GM23248 (cell line): ENCODE data around the gene CFAP65. TPM values are rescaled to one million over a fixed set of nuclear protein-coding genes. Genes with fewer than 3 reads are reported as not detected.

Source experiments
- DNase-seq: peaks from one replicate; pipeline ENCODE4 v3.0.0-alpha.2; 2015
- H2AFZ ChIP-seq: fragments of 200-600 bp; sonication (generic); 2 replicates; pipeline ENCODE4 v1.6.1; 2016; ENCODE audit warnings: antibody characterized with exemption
- H3F3A ChIP-seq: fragments of 200-600 bp; sonication (generic); 2 replicates; pipeline ENCODE4 v1.6.1; 2016; ENCODE audit warnings: mild to moderate bottlenecking, antibody characterized with exemption, mixed run types; ENCODE audit not compliant: insufficient read depth
- H3K27ac ChIP-seq: fragments of 200-600 bp; sonication (generic); 2 replicates; pipeline ENCODE4 v1.5.1; 2016; ENCODE audit warnings: mild to moderate bottlenecking
- H3K27me3 ChIP-seq: fragments of 200-600 bp; sonication (generic); replicated peaks from 2 replicates; pipeline ENCODE4 v1.6.1; 2016; ENCODE audit warnings: mild to moderate bottlenecking; ENCODE audit not compliant: insufficient read depth
- H3K36me3 ChIP-seq: fragments of 200-600 bp; sonication (generic); 2 replicates; pipeline ENCODE4 v1.6.1; 2016; ENCODE audit warnings: low read depth, mild to moderate bottlenecking
- H3K4me1 ChIP-seq: fragments of 200-600 bp; sonication (generic); 2 replicates; pipeline ENCODE4 v1.6.1; 2016; ENCODE audit warnings: mild to moderate bottlenecking; ENCODE audit not compliant: insufficient read depth
- H3K4me2 ChIP-seq: fragments of 200-600 bp; sonication (generic); one replicate; pipeline ENCODE4 v1.6.1; 2016; ENCODE audit warnings: mild to moderate bottlenecking; ENCODE audit not compliant: unreplicated experiment
- H3K4me3 ChIP-seq: fragments of 200-600 bp; sonication (generic); 2 replicates; pipeline ENCODE4 v1.5.1; 2016; ENCODE audit warnings: mild to moderate bottlenecking
- H3K79me2 ChIP-seq: fragments of 200-600 bp; sonication (generic); 2 replicates; pipeline ENCODE4 v1.6.1; 2016; ENCODE audit warnings: mild to moderate bottlenecking; ENCODE audit not compliant: insufficient read depth
- H3K9ac ChIP-seq: fragments of 200-600 bp; sonication (generic); 2 replicates; pipeline ENCODE4 v1.6.1; 2016; ENCODE audit warnings: mild to moderate bottlenecking
- H3K9me2 ChIP-seq: fragments of 200-600 bp; sonication (generic); 2 replicates; pipeline ENCODE4 v1.6.1; 2016; ENCODE audit warnings: mixed run types, mild to moderate bottlenecking, moderate library complexity; ENCODE audit not compliant: insufficient read depth
- H3K9me3 ChIP-seq: fragments of 200-600 bp; sonication (generic); one replicate; pipeline ENCODE4 v1.6.1; 2017; ENCODE audit warnings: low read depth
- H4K20me1 ChIP-seq: fragments of 200-600 bp; sonication (generic); 2 replicates; pipeline ENCODE4 v1.6.0; 2016; ENCODE audit not compliant: insufficient read depth
- EZH2 ChIP-seq: fragments of 200-600 bp; sonication (generic); IDR thresholded peaks from 2 replicates; pipeline ENCODE4 v1.6.1; 2018; ENCODE audit warnings: antibody characterized with exemption, mild to moderate bottlenecking; ENCODE audit not compliant: insufficient read depth, poor library complexity, severe bottlenecking
- EZH2phosphoT487 ChIP-seq: fragments of 200-600 bp; sonication (generic); IDR thresholded peaks from 2 replicates; pipeline ENCODE4 v1.6.1; 2018; ENCODE audit warnings: antibody characterized with exemption, moderate library complexity, mild to moderate bottlenecking, low read depth; ENCODE audit not compliant: insufficient read depth
- WGBS, 2 experiments: methylation state at CpG; one replicate each; pipeline ENCODE4 v1.1.6; 2015 to 2017; ENCODE audit warnings: low lambda C conversion rate in 2 of 2, low coverage in 1 of 2; ENCODE audit errors: missing lambda C conversion rate in 2 of 2; 5-methylcytosine and 5-hydroxymethylcytosine counted together
- in situ Hi-C: fragments of 300-500 bp; cut with MboI; formaldehyde crosslinking; loops from 2 replicates; pipeline ENCODE4 v1.15.0; 2020
- polyA plus RNA-seq: library from polyadenylated mRNA; unstranded; fragments of >200 nt; fragmentation: Nextera tagmentation; extraction: Ambion mirVana; gene quantifications from 2 replicates; pipeline ENCODE4 v1.2.1, GENCODE V29; 2016
- total RNA-seq: library from RNA; depleted of rRNA; stranded (reverse); fragments of >200 nt; shearing (Covaris generic); gene quantifications from 2 replicates; pipeline ENCODE4 v1.2.3, GENCODE V29; 2014

Gene CFAP65
- total and polyA plus RNA-seq, 2 experiments from 2014 or later: 0.08 TPM; not detected in 1

DNA sequence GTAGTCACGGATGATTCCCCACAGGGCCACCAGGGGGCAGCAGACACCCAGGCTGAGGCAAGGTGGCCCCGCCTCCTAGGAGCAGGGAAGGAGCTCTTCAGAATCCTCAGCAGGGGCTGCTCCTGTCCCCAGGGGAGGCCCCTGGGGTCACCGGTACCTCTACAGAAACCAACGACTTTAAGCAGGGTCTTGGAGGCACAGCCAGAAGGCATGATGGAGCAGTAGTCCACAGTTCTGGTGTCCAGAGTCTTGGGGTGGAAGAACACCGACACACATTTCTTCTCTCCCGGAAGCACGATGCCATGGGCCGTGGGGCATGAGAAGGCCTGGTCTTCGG lies 11.5 kb downstream of the CFAP65 start:
- in situ Hi-C loops: no loop called here
- no peaks in the 10 kb centered on the region for H4K20me1 ChIP-seq
- DNase-seq: peak; percentile 80
- no peaks in the 10 kb centered on the region for H3K36me3 ChIP-seq
- H2AFZ ChIP-seq: no peak overlapping the region
- TF ChIP-seq EZH2: no peak
- TF ChIP-seq EZH2phosphoT487: no peak
- no peaks in the 10 kb centered on the region for H3K79me2 ChIP-seq
- H3K9ac ChIP-seq: no peak overlapping the region
- no peak overlapping the region for H3K4me2 ChIP-seq
- WGBS, 2 experiments: 30 to 34% methylated on average over 9 of the region's 9 CpGs
- no peak overlapping the region for H3K27ac ChIP-seq
- no peaks in the 10 kb centered on the region for H3K9me2 ChIP-seq
- H3K9me3 ChIP-seq: no peaks in the 10 kb centered on the region
- H3K4me3 ChIP-seq: no peak overlapping the region
- H3K4me1 ChIP-seq: no peaks in the 10 kb centered on the region
- H3F3A ChIP-seq: no peaks in the 10 kb centered on the region
- peaks cover 44% of the 10 kb centered on the region for H3K27me3 ChIP-seq

DNA sequence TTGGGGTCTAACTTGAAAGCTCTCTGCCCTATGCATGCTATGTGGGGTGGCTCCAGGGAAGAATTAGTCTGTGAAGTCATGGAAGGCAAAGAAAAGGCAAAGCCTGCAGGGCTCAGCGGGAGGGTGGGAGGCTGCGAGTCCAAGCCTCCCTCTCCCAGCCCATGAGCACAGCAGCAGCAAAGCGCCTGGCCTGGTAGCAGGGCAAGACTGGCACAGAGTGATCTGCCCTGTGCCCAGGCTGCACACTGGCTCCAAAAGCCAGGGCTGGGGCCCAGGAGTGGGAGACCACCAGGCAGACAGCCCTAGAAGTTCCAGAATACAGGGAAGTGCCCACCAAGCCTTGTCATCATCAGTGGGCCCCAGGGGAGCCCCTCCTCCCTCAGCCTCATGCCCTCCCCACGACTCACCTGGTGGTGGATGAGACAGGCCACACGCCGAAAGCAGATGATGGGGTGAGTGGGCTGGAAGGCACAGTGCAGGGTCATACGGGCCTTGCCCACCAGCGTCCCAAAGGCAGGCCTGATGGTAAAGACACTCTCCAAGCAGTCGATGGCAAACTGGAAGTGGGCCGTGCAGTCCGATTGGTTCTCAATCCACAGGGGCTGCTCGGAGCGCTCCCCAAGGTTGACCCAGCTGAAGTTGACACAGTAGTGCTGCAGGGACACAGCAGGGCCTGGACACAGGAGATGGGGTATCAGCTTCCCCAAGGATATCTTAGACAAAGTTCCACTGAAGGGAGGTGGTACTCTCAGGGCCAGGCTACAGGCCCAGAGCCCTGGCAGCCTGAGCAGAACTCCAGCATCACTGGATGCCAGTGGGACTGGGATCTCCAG lies 12.1 kb downstream of the CFAP65 start:
- no peaks in the 10 kb centered on the region for H3K9me3 ChIP-seq
- TF ChIP-seq EZH2phosphoT487 (no peak), EZH2 (no peak)
- in situ Hi-C loops: no loop called here
- WGBS, 2 experiments: 61 to 63% methylated on average over 13 of the region's 13 CpGs
- no peaks in the 10 kb centered on the region for H3K9me2 ChIP-seq
- H3K79me2 ChIP-seq: no peaks in the 10 kb centered on the region
- no peak for DNase-seq
- no peak overlapping the region for H3K4me3 ChIP-seq
- H3K9ac ChIP-seq: no peak overlapping the region
- H3F3A ChIP-seq: no peaks in the 10 kb centered on the region
- H3K27me3 ChIP-seq: peaks cover 39% of the 10 kb centered on the region
- no peaks in the 10 kb centered on the region for H4K20me1 ChIP-seq
- no peak overlapping the region for H3K27ac ChIP-seq
- H3K4me2 ChIP-seq: no peak overlapping the region
- no peaks in the 10 kb centered on the region for H3K4me1 ChIP-seq
- no peak overlapping the region for H2AFZ ChIP-seq
- H3K36me3 ChIP-seq: no peaks in the 10 kb centered on the region

DNA sequence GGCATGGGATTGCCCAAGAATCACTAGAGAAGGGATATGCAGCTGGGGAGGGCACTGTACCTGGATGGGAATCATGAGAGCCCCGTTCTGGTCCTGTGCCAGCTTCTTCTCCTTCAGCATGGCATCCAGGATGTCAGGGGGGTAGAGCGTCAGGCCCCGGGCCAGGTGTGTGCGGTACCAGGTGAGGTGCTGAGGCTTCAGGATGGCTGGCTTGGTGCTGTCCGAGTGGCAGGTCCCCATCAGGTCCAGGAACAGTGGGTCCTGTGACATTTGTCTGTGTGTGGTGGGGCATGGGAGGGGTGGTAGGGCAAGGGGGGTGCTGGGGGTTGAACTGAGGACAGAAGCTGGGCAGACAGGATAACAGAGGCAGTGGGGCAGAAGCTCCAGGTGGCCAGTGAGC lies 13.2 kb downstream of the CFAP65 start:
- H3K4me3 ChIP-seq: no peak overlapping the region
- H3K4me1 ChIP-seq: no peaks in the 10 kb centered on the region
- no peaks in the 10 kb centered on the region for H3K36me3 ChIP-seq
- no peak overlapping the region for H3K9ac ChIP-seq
- no peaks in the 10 kb centered on the region for H3K9me2 ChIP-seq
- H2AFZ ChIP-seq: no peak overlapping the region
- no peaks in the 10 kb centered on the region for H3K79me2 ChIP-seq
- 49 to 55% methylated on average over 5 of the region's 5 CpGs for WGBS, 2 experiments
- no peak overlapping the region for H3K4me2 ChIP-seq
- H3K27me3 ChIP-seq: peaks cover 34% of the 10 kb centered on the region
- H3F3A ChIP-seq: no peaks in the 10 kb centered on the region
- no peaks in the 10 kb centered on the region for H4K20me1 ChIP-seq
- no peak overlapping the region for H3K27ac ChIP-seq
- no peaks in the 10 kb centered on the region for H3K9me3 ChIP-seq
- no peak for DNase-seq
- TF ChIP-seq EZH2phosphoT487: no peak
- in situ Hi-C loops: no loop called here

DNA sequence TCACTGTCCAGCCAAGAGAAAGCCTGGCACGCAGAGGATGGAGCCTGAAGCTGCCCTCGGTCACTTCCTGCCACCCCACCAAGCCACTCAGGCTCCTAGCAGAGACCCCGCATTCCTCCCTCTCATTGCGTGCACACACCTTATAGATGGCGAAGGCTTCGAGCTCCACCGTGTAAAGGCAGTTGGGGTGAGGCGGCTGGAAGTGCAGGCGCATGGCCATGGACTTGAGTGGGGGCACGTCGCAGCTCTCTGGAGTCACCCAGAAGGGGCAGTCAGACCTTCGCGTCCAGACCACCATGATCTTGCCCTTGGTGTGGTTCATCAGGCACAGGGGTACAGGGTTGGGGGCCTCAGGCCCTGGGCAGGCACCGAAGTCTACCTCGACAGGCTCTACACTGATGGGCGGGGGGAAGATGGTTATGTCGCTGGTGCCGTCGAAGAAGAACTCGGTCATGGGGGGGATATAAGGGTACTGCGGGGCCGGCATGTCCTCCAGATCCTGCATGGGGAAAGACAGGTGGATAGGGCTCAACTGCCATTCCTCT lies 13.7 kb downstream of the CFAP65 start:
- in situ Hi-C loops: no loop called here
- Histone ChIP-seq H3K9me2 (no peaks in the 10 kb centered on the region), H3K4me1 (no peaks in the 10 kb centered on the region), H3K9ac (no peak overlapping the region), H3K4me3 (no peak overlapping the region), H3F3A (no peaks in the 10 kb centered on the region), H3K36me3 (no peaks in the 10 kb centered on the region), H3K79me2 (no peaks in the 10 kb centered on the region), H4K20me1 (no peaks in the 10 kb centered on the region), H3K27ac (no peak overlapping the region), H3K27me3 (peaks cover 28% of the 10 kb centered on the region), H3K9me3 (no peaks in the 10 kb centered on the region), H3K4me2 (no peak overlapping the region), H2AFZ (no peak overlapping the region)
- no peak for TF ChIP-seq EZH2
- TF ChIP-seq EZH2phosphoT487: no peak
- 80% methylated on average over 21 of the region's 22 CpGs for WGBS, 2 experiments
- no peak for DNase-seq
